KMS-11 (cell line): ENCODE data around the gene SMDT1.
"Not testable (repeated sequence)": the region's sequence is repeated elsewhere in the genome, so short reads cannot be mapped to it uniquely, and the experiment has no call there.

ENCODE experiments used
- H2AFZ ChIP-seq: fragments of 200-600 bp; sonication (generic); 2 replicates; pipeline ENCODE4 v1.6.1; 2016; ENCODE audit warnings: antibody characterized with exemption, mixed run types, low read depth
- H3K27ac ChIP-seq: fragments of 200-600 bp; sonication (generic); 2 replicates; pipeline ENCODE4 v1.6.1; 2016; ENCODE audit warnings: mild to moderate bottlenecking, mixed run types
- H3K27me3 ChIP-seq: fragments of 200-600 bp; sonication (generic); 2 replicates; pipeline ENCODE4 v1.6.1; 2017; ENCODE audit warnings: mild to moderate bottlenecking, low read depth, mixed run types, moderate library complexity; ENCODE audit not compliant: insufficient read depth
- H3K36me3 ChIP-seq: fragments of 200-600 bp; sonication (generic); 2 replicates; pipeline ENCODE4 v1.6.1; 2017; ENCODE audit warnings: mild to moderate bottlenecking, mixed run types; ENCODE audit not compliant: insufficient read depth
- H3K4me1 ChIP-seq: fragments of 200-600 bp; sonication (generic); 2 replicates; pipeline ENCODE4 v1.6.1; 2016; ENCODE audit warnings: mild to moderate bottlenecking, low read depth, mixed run types; ENCODE audit not compliant: poor library complexity, severe bottlenecking
- H3K4me2 ChIP-seq: fragments of 200-600 bp; sonication (generic); 2 replicates; pipeline ENCODE4 v1.7.0; 2016; ENCODE audit warnings: mild to moderate bottlenecking, mixed run types
- H3K4me3 ChIP-seq: fragments of 200-600 bp; sonication (generic); IDR thresholded peaks from 2 replicates; pipeline ENCODE4 v1.6.1; 2017; ENCODE audit warnings: low read depth, low read length, mixed read lengths; ENCODE audit not compliant: insufficient read depth
- H3K79me2 ChIP-seq: fragments of 200-600 bp; sonication (generic); 2 replicates; pipeline ENCODE4 v1.6.1; 2016; ENCODE audit warnings: low read depth, mixed run types; ENCODE audit not compliant: insufficient read depth
- H3K9ac ChIP-seq: fragments of 200-600 bp; sonication (generic); 2 replicates; pipeline ENCODE4 v1.6.1; 2016; ENCODE audit warnings: mild to moderate bottlenecking, mixed run types
- H4K20me1 ChIP-seq: fragments of 200-600 bp; sonication (generic); 2 replicates; pipeline ENCODE4 v1.6.1; 2016; ENCODE audit warnings: mild to moderate bottlenecking, mixed run types; ENCODE audit not compliant: insufficient read depth
- TF ChIP-seq, protein P1 (sequence below): fragments of 200-600 bp; sonication (generic); conservative IDR thresholded peaks from 2 replicates; pipeline ENCODE4 v1.6.1; 2017; ENCODE audit warnings: low read depth, mild to moderate bottlenecking, antibody characterized with exemption, low read length, moderate library complexity, mixed read lengths

SMDT1 gene

DNA sequence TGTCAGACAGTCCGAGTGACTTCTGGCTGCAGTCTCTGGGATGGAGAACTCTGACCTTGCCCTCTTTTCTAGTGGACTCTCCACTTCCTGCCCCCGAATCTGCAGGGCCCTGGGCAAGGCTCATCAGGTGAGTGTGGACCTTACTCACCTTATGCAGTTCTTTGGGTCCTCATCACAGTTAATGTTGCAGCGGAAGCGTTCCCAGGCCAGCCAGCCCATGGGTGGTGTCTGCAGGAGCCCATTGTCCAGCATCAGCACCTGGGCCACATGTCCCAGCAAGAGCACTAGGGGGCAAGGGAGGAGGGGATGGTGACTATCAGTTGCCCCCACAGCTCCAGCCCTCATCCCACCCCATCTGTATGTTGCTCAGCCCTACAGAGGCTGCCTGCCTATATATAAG, 11.2 kb upstream of the SMDT1 start:
- no peak overlapping the region for H2AFZ ChIP-seq
- H4K20me1 ChIP-seq = no peaks in the 10 kb centered on the region
- H3K9ac ChIP-seq = no peak overlapping the region
- H3K27me3 ChIP-seq = no peaks in the 10 kb centered on the region
- H3K4me1 ChIP-seq = peaks cover 14% of the 10 kb centered on the region
- no peak overlapping the region for H3K4me2 ChIP-seq
- no peak overlapping the region for H3K4me3 ChIP-seq
- no peak overlapping the region for H3K27ac ChIP-seq
- no peaks in the 10 kb centered on the region for H3K79me2 ChIP-seq
- TF ChIP-seq, protein P1, sequence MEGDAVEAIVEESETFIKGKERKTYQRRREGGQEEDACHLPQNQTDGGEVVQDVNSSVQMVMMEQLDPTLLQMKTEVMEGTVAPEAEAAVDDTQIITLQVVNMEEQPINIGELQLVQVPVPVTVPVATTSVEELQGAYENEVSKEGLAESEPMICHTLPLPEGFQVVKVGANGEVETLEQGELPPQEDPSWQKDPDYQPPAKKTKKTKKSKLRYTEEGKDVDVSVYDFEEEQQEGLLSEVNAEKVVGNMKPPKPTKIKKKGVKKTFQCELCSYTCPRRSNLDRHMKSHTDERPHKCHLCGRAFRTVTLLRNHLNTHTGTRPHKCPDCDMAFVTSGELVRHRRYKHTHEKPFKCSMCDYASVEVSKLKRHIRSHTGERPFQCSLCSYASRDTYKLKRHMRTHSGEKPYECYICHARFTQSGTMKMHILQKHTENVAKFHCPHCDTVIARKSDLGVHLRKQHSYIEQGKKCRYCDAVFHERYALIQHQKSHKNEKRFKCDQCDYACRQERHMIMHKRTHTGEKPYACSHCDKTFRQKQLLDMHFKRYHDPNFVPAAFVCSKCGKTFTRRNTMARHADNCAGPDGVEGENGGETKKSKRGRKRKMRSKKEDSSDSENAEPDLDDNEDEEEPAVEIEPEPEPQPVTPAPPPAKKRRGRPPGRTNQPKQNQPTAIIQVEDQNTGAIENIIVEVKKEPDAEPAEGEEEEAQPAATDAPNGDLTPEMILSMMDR = no peak
- no peaks in the 10 kb centered on the region for H3K36me3 ChIP-seq

DNA sequence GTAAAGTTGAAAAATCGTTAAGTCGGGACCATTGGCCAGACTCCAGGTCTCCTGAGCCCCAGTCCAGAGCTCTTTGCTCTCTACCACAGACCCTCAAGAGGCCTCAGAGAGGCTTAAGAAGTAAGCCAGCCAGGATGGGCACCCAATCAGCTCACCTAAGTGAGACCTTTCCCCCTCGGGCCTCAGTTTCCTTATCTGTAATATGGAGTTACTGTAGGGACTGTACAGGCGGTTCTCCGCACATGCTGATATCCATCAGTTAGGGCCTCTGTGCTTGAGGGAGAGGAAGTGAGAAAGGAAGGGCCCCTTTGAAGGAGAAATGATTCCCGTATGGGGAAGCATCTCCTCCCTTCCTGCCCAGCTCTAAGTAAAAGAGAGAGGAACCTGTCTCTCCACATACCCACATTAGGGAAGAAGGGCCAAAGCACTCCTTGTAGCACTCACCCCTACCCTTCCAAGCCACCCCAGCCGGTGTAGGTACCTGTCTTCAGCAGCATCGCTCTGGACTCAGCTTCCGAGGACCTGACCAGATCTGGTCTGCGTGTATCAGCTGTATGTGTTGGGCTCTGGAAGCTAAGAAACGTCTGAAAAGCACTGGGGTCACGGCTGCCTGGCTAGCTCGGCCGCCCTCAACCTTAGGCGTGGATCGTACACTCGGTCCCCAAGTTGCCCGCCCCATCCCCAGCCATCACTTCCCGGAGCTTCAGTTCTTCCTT, 9.5 kb upstream of the SMDT1 start:
- Histone ChIP-seq H2AFZ (peak overlapping the region; percentile 85), H3K4me3 (peak overlapping the region; percentile 36), H3K27me3 (no peaks in the 10 kb centered on the region), H3K4me2 (peak overlapping the region; percentile 65), H3K79me2 (no peaks in the 10 kb centered on the region), H3K9ac (peak overlapping the region; percentile 57), H4K20me1 (no peaks in the 10 kb centered on the region), H3K36me3 (no peaks in the 10 kb centered on the region), H3K27ac (peak overlapping the region; percentile 63), H3K4me1 (peaks cover 14% of the 10 kb centered on the region)
- TF ChIP-seq, protein P1 = no peak

DNA sequence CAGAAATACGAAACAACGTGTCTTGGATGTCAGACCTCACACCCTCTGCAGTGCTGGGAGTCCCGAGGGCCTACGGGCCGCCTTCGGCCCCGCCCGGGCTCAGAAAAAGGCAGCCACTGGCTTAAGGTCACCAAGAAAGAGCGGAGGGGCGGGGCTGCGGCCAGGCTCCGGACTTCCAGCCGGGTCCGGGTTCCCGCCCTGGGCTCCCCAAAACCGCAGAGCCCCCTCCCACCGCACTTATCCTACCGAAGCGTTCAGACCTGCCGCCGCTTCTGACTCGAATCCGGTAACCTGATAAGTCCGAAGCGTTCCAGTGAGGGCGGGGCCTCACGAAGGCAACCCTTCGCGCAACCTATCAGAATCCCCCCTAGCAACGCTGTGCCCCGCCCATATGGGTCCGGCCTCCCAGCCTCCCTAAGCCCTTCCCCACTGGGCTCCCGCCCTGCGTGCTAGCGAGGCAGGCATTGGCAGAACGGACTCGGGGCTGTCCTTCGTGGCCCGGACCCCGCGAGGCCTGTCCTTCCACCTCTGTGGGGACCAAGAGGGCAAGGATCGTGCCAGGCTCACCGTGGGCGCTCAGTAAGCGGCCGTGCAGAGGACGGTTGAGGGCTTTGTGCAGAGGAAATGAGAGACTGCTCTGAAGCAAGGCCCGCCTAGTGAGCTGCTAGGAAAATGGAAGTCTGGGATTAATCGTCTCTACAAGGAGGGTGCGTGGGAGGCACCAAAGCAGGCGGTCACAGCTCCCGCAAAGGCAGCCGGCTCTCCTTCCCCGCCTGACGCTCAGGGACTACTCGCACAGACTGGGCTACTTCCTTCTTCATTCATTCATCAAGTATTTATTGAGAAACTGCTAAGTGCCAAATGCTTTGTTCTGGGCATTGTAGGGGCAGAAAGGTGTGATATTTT, 8.7 kb upstream of the SMDT1 start, which contains the start of gene NAGA:
Gene NAGA, minus strand, starts transcription at position 296 of the 906 bp plus-strand sequence. CDS start 515 bp downstream, outside the sequence.
- peaks cover 14% of the 10 kb centered on the region for H3K4me1 ChIP-seq
- H3K79me2 ChIP-seq = no peaks in the 10 kb centered on the region
- peak within 1 kb of the TSS; percentile 63 for H3K27ac ChIP-seq
- TF ChIP-seq, protein P1 = no peak
- peak within 1 kb of the TSS; percentile 36 for H3K4me3 ChIP-seq
- H3K4me2 ChIP-seq = peak within 1 kb of the TSS; percentile 65
- no peaks in the 10 kb centered on the region for H3K27me3 ChIP-seq
- peak within 1 kb of the TSS; percentile 85 for H2AFZ ChIP-seq
- no peaks in the 10 kb centered on the region for H4K20me1 ChIP-seq
- H3K9ac ChIP-seq = peak within 1 kb of the TSS; percentile 57
- no peaks in the 10 kb centered on the region for H3K36me3 ChIP-seq

DNA sequence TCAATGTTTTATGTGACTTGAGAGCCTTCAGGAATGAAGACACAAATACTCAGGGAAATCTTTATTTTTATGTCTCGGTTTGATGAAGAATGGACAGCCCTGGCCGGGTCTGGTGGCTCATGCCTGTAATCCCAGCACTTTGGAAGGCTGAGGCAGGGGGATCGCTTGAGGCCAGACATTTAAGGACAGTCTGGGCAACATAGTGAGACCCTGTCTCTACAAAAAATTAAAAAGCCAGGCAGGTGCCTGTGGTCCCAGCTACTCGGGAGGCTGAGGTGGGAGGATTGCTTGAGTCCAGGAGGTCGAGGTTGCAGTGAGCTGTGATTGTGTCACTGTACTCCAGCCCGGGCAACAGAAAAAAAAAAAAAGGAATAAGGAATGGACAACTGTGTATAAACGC, 8.0 kb upstream of the SMDT1 start:
- not testable (repeated sequence) for H4K20me1 ChIP-seq, H3K36me3 ChIP-seq, H3K27me3 ChIP-seq, H3K79me2 ChIP-seq, H3K4me3 ChIP-seq
- H3K9ac ChIP-seq = peak overlapping the region; percentile 57; the same call in 1 of the 2 replicates
- peak overlapping the region; percentile 65 for H3K4me2 ChIP-seq
- peak overlapping the region; percentile 63; the same call in 1 of the 2 replicates for H3K27ac ChIP-seq
- peaks cover 14% of the 10 kb centered on the region for H3K4me1 ChIP-seq
- peak overlapping the region; percentile 85; the same call in 1 of the 2 replicates for H2AFZ ChIP-seq
